ENCODE data around the gene ANOS1.
A peak's percentile ranks its signal among the peaks of the same experiment; 100 is the strongest.

ANOS1 gene

GRCh38 chrX:8576821-8577220, 155.1 kb downstream of the ANOS1 start:
- ATAC-seq (ENCODE audit: low read depth) (no peak), DNase-seq (ENCODE audit: low spot score) (no peak)
- Histone ChIP-seq H3K27me3 (ENCODE audit: insufficient read depth, poor library complexity, severe bottlenecking) (no peaks in the 10 kb centered on the region), H3K9me3 (ENCODE audit: severe bottlenecking) (no peaks in the 10 kb centered on the region), H3K4me1 (ENCODE audit: insufficient read depth, poor library complexity, severe bottlenecking) (no peaks in the 10 kb centered on the region), H3K27ac (ENCODE audit: poor library complexity, severe bottlenecking) (no peak overlapping the region), H3K4me3 (ENCODE audit: severe bottlenecking) (no peak overlapping the region), H3K36me3 (ENCODE audit: low read depth) (no peaks in the 10 kb centered on the region)
- TF ChIP-seq CTCF (IDR thresholded peaks at IDR 0.05; ENCODE audit: poor library complexity, severe bottlenecking): no peak

- no peaks in the 10 kb centered on the region for H3K9me3 ChIP-seq (ENCODE audit: severe bottlenecking)
- H3K4me3 ChIP-seq (ENCODE audit: severe bottlenecking): no peak overlapping the region
- H3K4me1 ChIP-seq (ENCODE audit: insufficient read depth, poor library complexity, severe bottlenecking): no peaks in the 10 kb centered on the region
- ATAC-seq (ENCODE audit: low read depth): no peak
- H3K27me3 ChIP-seq (ENCODE audit: insufficient read depth, poor library complexity, severe bottlenecking): no peaks in the 10 kb centered on the region
- no peak for DNase-seq (ENCODE audit: low spot score)
- no peaks in the 10 kb centered on the region for H3K36me3 ChIP-seq (ENCODE audit: low read depth)
- TF ChIP-seq CTCF (IDR thresholded peaks at IDR 0.05; ENCODE audit: poor library complexity, severe bottlenecking): no peak
- H3K27ac ChIP-seq (ENCODE audit: poor library complexity, severe bottlenecking): no peak overlapping the region
Measured at GRCh38 chrX:8565729-8566128, 166.2 kb downstream of the ANOS1 start.

- TF ChIP-seq CTCF (IDR thresholded peaks at IDR 0.05; ENCODE audit: poor library complexity, severe bottlenecking): no peak
- ATAC-seq (ENCODE audit: low read depth): no peak
- H3K4me1 ChIP-seq (ENCODE audit: insufficient read depth, poor library complexity, severe bottlenecking): no peaks in the 10 kb centered on the region
- no peak overlapping the region for H3K4me3 ChIP-seq (ENCODE audit: severe bottlenecking)
- DNase-seq (ENCODE audit: low spot score): no peak
- H3K9me3 ChIP-seq (ENCODE audit: severe bottlenecking): no peaks in the 10 kb centered on the region
- H3K36me3 ChIP-seq (ENCODE audit: low read depth): no peaks in the 10 kb centered on the region
- H3K27ac ChIP-seq (ENCODE audit: poor library complexity, severe bottlenecking): no peak overlapping the region
- no peaks in the 10 kb centered on the region for H3K27me3 ChIP-seq (ENCODE audit: insufficient read depth, poor library complexity, severe bottlenecking)
Measured at GRCh38 chrX:8548446-8548845, 183.5 kb downstream of the ANOS1 start.

GRCh38 chrX:8546715-8547114, 185.2 kb downstream of the ANOS1 start:
- TF ChIP-seq CTCF (IDR thresholded peaks at IDR 0.05; ENCODE audit: poor library complexity, severe bottlenecking): no peak
- H3K27ac ChIP-seq (ENCODE audit: poor library complexity, severe bottlenecking): no peak overlapping the region
- DNase-seq (ENCODE audit: low spot score) (no peak), ATAC-seq (ENCODE audit: low read depth) (no peak)
- H3K9me3 ChIP-seq (ENCODE audit: severe bottlenecking): no peaks in the 10 kb centered on the region
- no peaks in the 10 kb centered on the region for H3K4me1 ChIP-seq (ENCODE audit: insufficient read depth, poor library complexity, severe bottlenecking)
- H3K36me3 ChIP-seq (ENCODE audit: low read depth): no peaks in the 10 kb centered on the region
- no peaks in the 10 kb centered on the region for H3K27me3 ChIP-seq (ENCODE audit: insufficient read depth, poor library complexity, severe bottlenecking)
- no peak overlapping the region for H3K4me3 ChIP-seq (ENCODE audit: severe bottlenecking)

- Histone ChIP-seq H3K9me3 (ENCODE audit: severe bottlenecking) (no peaks in the 10 kb centered on the region), H3K27ac (ENCODE audit: poor library complexity, severe bottlenecking) (peak overlapping the region; percentile 26), H3K4me3 (ENCODE audit: severe bottlenecking) (no peak overlapping the region), H3K4me1 (ENCODE audit: insufficient read depth, poor library complexity, severe bottlenecking) (peaks cover 6% of the 10 kb centered on the region), H3K36me3 (ENCODE audit: low read depth) (no peaks in the 10 kb centered on the region), H3K27me3 (ENCODE audit: insufficient read depth, poor library complexity, severe bottlenecking) (no peaks in the 10 kb centered on the region)
- no peak for DNase-seq (ENCODE audit: low spot score)
- peak; percentile 53; the same call in 1 of the 3 replicates for ATAC-seq (ENCODE audit: low read depth)
- no peak for TF ChIP-seq CTCF (IDR thresholded peaks at IDR 0.05; ENCODE audit: poor library complexity, severe bottlenecking)
Measured at GRCh38 chrX:8520791-8521190, 211.1 kb downstream of the ANOS1 start.
